Esophagus squamous epithelium (tissue), 5 donors: ENCODE measurements around the gene PYGM. TPM values are rescaled to one million over a fixed set of nuclear protein-coding genes. Genes with fewer than 3 reads are reported as not detected.
A peak's percentile ranks its signal among the peaks of the same experiment; 100 is the strongest.

ENCODE experiments used
- DNase-seq: peaks from one replicate; lab custom pipeline; 2025; lab: John Stamatoyannopoulos, UW
- H3K27ac ChIP-seq, 4 donors: fragments of 200-600 bp; sonication (generic); one replicate each; pipeline ENCODE4 v1.5.1; 2016 to 2019; ENCODE audit warnings: mild to moderate bottlenecking in 1 of 4
- H3K27me3 ChIP-seq, 4 donors: fragments of 200-600 bp; sonication (generic); 1 replicate in 3 of 4; 2 replicates in 1 of 4; pipeline versions ENCODE4 v1.5.1 to v1.6.0; 2017 to 2021; ENCODE audit warnings: antibody characterized with exemption in 1 of 4
- H3K36me3 ChIP-seq, 3 donors: fragments of 200-600 bp; sonication (generic); one replicate each; pipeline ENCODE4 v1.5.1; 2016 to 2019
- H3K4me1 ChIP-seq, 3 donors: fragments of 200-600 bp; sonication (generic); one replicate each; pipeline ENCODE4 v1.5.1; 2017 to 2019
- H3K4me3 ChIP-seq, 4 donors: fragments of 200-600 bp; sonication (generic); 1 replicate in 3 of 4; 2 replicates in 1 of 4; pipeline ENCODE4 v1.5.1; 2016 to 2019; ENCODE audit warnings: mild to moderate bottlenecking in 2 of 4, moderate library complexity in 1 of 4
- H3K9me3 ChIP-seq, 3 donors: fragments of 200-600 bp; sonication (generic); one replicate each; pipeline ENCODE4 v1.5.1; 2016 to 2019
- CTCF ChIP-seq, 6 experiments: fragments of 450-650 bp in 4 of 6; fragments of 200-600 bp in 2 of 6; sonication (generic) in 2 of 6; IDR thresholded peaks; one replicate each; pipeline ENCODE4 v1.5.1; 2016 to 2019; ENCODE audit warnings: antibody characterized with exemption in 6 of 6, mild to moderate bottlenecking in 4 of 6, moderate library complexity in 4 of 6
- POLR2A ChIP-seq, 4 donors: fragments of 450-650 bp; IDR thresholded peaks; one replicate each; pipeline ENCODE4 v1.6.1; 2017; ENCODE audit warnings: antibody characterized with exemption in 4 of 4, mild to moderate bottlenecking in 4 of 4, moderate library complexity in 3 of 4
- WGBS, 2 donors: methylation state at CpG; one replicate each; pipeline ENCODE4 v1.1.5; 2018; 5-methylcytosine and 5-hydroxymethylcytosine counted together
- intact Hi-C: fragments of 100-400 bp; cut with DNase I; formaldehyde crosslinking; loops from one replicate; pipeline ENCODE4 v1.15.0; 2022
- total RNA-seq, 4 donors: library from RNA; depleted of rRNA; stranded (reverse); fragments of >200 nt; gene quantifications; one replicate each; pipeline ENCODE4 v1.1.0, GENCODE V29; 2016
- donor health status: DM: yes; HTN: yes; CAD: no.

The PYGM gene
- total RNA-seq, 4 donors from 2014 or later, result 0.27 to 0.95 (median 0.39) TPM

DNA sequence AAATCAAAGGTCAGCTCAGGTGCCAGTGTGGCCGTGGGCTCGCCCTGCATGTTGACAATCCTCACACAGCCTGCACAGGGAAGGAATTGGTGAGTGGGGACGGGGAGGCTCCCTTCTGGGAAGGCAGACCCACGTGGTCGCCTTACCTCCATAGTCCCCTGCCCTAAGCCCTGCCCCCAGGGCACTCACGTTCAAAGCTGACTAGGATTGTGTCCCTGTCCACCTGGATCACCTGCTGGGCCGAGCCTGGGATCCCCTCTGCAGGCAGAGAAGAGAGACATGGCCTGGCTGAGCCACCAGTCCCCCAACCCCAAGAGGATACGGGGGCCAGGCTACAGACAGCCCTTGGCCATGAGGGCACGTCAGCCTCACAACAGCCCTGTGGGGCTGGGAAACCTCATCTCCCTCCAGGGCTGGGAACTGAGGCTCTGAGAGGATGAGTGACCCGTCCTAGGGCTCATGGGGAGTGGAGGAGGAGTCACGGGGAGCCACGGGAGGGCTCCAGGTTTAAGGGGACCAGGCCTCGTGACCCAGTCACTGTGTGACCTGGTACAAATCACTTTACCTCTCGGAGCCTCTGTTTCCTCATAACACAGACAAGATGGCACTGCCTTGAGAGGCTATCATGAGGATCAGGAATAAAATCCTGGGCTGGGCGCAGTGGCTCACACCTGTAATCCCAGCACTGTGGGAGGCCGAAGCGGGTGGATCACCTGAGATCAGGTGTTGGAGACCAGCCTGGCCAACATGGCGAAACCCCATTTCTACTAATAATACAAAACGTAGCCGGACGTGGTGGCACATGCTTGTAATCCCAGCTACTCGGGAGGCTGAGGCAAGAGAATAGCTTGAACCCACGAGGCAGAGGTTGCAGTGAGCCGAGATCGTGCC, 30.7 kb upstream of the PYGM start:
- Histone ChIP-seq H3K27ac (no peak overlapping the region), H3K9me3 (no peaks in the 10 kb centered on the region), H3K27me3 (no peaks in the 10 kb centered on the region), H3K4me3 (no peak overlapping the region), H3K4me1 (peaks cover 0 to 6% (median 0%) of the 10 kb centered on the region in 3 donors), H3K36me3 (peaks cover 0 to 17% (median 0%) of the 10 kb centered on the region in 3 donors)
- DNase-seq, result no peak
- intact Hi-C loops, result no loop called here
- WGBS, 2 donors, result 90 to 95% methylated on average over 6 to 14 of the region's 25 CpGs
- TF ChIP-seq POLR2A (IDR thresholded peaks at IDR 0.05), result no peak
- no peak for TF ChIP-seq CTCF (IDR thresholded peaks at IDR 0.05)

GRCh38 chr11:64789331-64790204, 29.8 kb upstream of the PYGM start:
- WGBS, 2 donors, result 88 to 90% methylated on average over 2 of the region's 15 CpGs
- H3K27me3 ChIP-seq, result no peaks in the 10 kb centered on the region
- intact Hi-C loops, result no loop called here
- H3K4me3 ChIP-seq, result no peak overlapping the region
- TF ChIP-seq POLR2A (IDR thresholded peaks at IDR 0.05) (no peak), CTCF (IDR thresholded peaks at IDR 0.05) (no peak)
- peaks cover 0 to 6% (median 0%) of the 10 kb centered on the region in 3 donors for H3K4me1 ChIP-seq
- no peaks in the 10 kb centered on the region for H3K9me3 ChIP-seq
- no peak for DNase-seq
- H3K27ac ChIP-seq, result no peak overlapping the region
- H3K36me3 ChIP-seq, result peaks cover 0 to 17% (median 0%) of the 10 kb centered on the region in 3 donors

GRCh38 chr11:64788321-64789215, 28.8 kb upstream of the PYGM start:
- Histone ChIP-seq H3K27me3 (no peaks in the 10 kb centered on the region), H3K9me3 (no peaks in the 10 kb centered on the region), H3K27ac (peak overlapping the region in 1 of 4 donors; percentile 31), H3K4me3 (no peak overlapping the region), H3K4me1 (peaks cover 0 to 6% (median 0%) of the 10 kb centered on the region in 3 donors), H3K36me3 (peaks cover 0 to 17% (median 0%) of the 10 kb centered on the region in 3 donors)
- 64 to 70% methylated on average over 3 to 6 of the region's 9 CpGs for WGBS, 2 donors
- TF ChIP-seq POLR2A (IDR thresholded peaks at IDR 0.05), result no peak
- TF ChIP-seq CTCF (IDR thresholded peaks at IDR 0.05), result no peak
- DNase-seq, result no peak
- intact Hi-C loops, result no loop called here

- TF ChIP-seq CTCF (IDR thresholded peaks at IDR 0.05), result peak; percentile 60 to 77 (median 66)
- TF ChIP-seq POLR2A (IDR thresholded peaks at IDR 0.05), result no peak
- no peak for DNase-seq
- peaks cover 0 to 6% (median 0%) of the 10 kb centered on the region in 3 donors for H3K4me1 ChIP-seq
- intact Hi-C loops, result no loop called here
- peak overlapping the region in 2 of 4 donors; percentile 2 to 31 for H3K27ac ChIP-seq
- no peak overlapping the region for H3K4me3 ChIP-seq
- H3K27me3 ChIP-seq, result no peaks in the 10 kb centered on the region
- H3K36me3 ChIP-seq, result peaks cover 0 to 17% (median 0%) of the 10 kb centered on the region in 3 donors
- no peaks in the 10 kb centered on the region for H3K9me3 ChIP-seq
- WGBS, 2 donors, result 34 to 54% methylated on average over 11 to 13 of the region's 15 CpGs
Measured at GRCh38 chr11:64787526-64788320, 27.9 kb upstream of the PYGM start.
